Heart left ventricle (tissue), 13 donors: ENCODE data around the gene GRIN1.

Experiments
- POLR2A ChIP-seq, 2 donors: fragments of 450-650 bp; IDR thresholded peaks; one replicate each; pipeline ENCODE4 v1.6.1; 2017; ENCODE audit warnings: antibody characterized with exemption in 2 of 2, mild to moderate bottlenecking in 2 of 2, moderate library complexity in 2 of 2
- TF ChIP-seq, protein P1 (sequence below), 12 donors: fragments of 200-600 bp; sonication (generic) in 4 of 12; IDR thresholded peaks; one replicate each; pipeline versions ENCODE4 v1.5.0 to v1.8.0; 2018 to 2022; ENCODE audit warnings: antibody characterized with exemption in 12 of 12, mild to moderate bottlenecking in 5 of 12
- donor health status: ischemic (EF 13 %, LVEDD 7.1; RV severe dilation, severe dysfunction).
- donor health status: DM: no; HTN: yes; CAD: no.
- donor health status: DM: no; HTN: no; CAD: no.
- donor health status: ischemic (EF 25% LVEDD 6.9; RV normal size, moderate dysfunction).
- donor health status: ischemic (EF 25% LVEDD 5.7; RV mildly dilated, moderate dysfunction).
- donor health status: ischemic (EF 35%, LVEDD 5.7; RV mildly dilated, moderate dysfunction).
- donor health status: nonischemic (EF 11% LVEDD 7.7; RV severe dilation, severe dysfunction).
- donor health status: DM: yes; HTN: yes; CAD: no.
- donor health status: PGD.
- donor health status: ischemic (EF 29% LVEDD 5.4; RV normal size, mild dysfunction).
- donor health status: nonischemic (EF 23%, LVEDD 6.1; RV moderate dilation, normal function).

GRCh38 chr9:137212520-137212919, 73.6 kb downstream of the GRIN1 start:
- TF ChIP-seq, protein P1, sequence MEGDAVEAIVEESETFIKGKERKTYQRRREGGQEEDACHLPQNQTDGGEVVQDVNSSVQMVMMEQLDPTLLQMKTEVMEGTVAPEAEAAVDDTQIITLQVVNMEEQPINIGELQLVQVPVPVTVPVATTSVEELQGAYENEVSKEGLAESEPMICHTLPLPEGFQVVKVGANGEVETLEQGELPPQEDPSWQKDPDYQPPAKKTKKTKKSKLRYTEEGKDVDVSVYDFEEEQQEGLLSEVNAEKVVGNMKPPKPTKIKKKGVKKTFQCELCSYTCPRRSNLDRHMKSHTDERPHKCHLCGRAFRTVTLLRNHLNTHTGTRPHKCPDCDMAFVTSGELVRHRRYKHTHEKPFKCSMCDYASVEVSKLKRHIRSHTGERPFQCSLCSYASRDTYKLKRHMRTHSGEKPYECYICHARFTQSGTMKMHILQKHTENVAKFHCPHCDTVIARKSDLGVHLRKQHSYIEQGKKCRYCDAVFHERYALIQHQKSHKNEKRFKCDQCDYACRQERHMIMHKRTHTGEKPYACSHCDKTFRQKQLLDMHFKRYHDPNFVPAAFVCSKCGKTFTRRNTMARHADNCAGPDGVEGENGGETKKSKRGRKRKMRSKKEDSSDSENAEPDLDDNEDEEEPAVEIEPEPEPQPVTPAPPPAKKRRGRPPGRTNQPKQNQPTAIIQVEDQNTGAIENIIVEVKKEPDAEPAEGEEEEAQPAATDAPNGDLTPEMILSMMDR (IDR thresholded peaks at IDR 0.05): no peak
- no peak for TF ChIP-seq POLR2A (IDR thresholded peaks at IDR 0.05)
